Activated CD4-positive, alpha-beta T cell treated with anti-CD3 and anti-CD28 coated beads, Interleukin-10, Interleukin-2, amounts not matched to agents 100 ng/mL and 50 ng/mL, durations not matched to agents 16 hours and 8 hours (primary cell): ENCODE data around the gene DIP2A.
"Not testable (repeated sequence)": the region's sequence is repeated elsewhere in the genome, so short reads cannot be mapped to it uniquely, and the experiment has no call there.

Experiments used
- DNase-seq: peaks from one replicate; pipeline ENCODE4 v3.0.0-alpha.2; 2020

The DIP2A gene

DNA sequence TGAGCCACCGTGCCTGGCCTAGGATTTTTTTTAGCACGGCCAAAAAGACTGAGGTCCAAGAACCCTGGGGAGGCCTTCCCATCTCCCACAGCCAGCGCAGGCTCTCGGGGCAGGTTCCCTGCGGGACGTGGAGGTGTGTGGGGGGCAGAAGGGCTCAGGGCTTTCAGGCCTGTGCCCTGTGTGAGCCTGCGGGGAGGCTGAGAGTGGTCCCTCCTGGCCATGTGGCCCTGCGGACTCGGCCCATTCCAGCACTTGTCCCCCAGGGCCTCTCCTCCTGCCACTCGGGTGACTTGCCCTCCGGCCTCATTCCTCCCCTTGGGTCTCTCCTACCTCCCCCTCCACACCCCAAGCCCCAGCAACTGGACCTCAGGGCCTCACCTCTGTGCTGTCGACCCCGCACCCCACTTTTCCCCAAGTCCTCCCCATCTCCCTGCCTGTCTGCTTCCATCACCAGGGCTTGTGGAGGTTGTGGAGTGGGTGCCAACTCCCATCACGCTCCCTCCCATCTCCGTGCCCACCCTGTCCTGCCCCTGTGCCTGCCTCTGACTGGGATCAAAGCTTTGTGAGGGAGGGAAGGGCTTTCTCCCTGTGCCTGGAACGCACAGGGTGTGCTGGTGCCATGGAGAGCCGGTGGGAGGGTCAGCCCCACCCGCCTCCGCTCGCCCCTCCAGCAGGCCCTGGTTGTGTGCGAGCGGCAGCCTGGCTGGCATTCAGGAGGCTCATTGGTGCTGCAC lies 32.2 kb upstream of the DIP2A start:
- DNase-seq, result no peak

DNA sequence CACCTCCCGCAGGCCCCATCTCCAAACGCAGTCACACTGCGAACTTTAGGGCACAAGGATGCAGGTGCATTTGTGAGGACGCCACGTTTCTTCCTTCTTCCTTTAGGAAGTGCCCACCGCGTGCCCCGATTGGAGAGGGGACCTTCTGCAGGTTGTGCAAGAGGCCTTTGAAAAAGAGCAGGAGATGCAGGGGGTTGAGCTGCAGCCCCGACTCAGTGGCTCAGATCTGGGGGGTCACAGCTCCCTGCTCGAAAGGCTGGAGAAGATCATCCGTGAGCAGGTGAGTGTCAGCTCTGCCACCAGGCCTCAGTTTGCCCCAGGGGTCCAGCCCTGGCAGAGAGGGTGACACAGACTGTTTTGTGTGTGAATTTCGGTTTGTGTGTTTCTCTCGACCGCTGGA lies 31.2 kb upstream of the DIP2A start:
- DNase-seq, result no peak

DNA sequence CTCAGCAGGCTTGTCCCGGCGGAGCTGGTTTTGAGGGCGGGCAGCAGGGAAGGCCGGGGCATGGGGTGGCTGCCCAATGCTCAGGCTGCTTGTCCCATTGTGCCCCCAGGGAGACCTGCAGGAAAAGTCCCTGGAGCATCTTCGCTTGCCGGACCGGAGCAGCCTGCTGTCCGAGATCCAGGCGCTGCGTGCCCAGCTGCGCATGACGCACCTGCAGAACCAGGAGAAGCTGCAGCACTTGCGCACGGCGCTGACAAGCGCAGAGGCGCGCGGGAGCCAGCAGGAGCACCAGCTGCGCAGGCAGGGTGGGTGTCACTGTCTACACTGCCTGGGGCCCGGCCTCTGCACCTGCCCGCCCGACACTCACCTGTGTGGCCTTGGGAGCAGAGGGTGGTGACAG lies 30.4 kb upstream of the DIP2A start:
- DNase-seq, result no peak

DNA sequence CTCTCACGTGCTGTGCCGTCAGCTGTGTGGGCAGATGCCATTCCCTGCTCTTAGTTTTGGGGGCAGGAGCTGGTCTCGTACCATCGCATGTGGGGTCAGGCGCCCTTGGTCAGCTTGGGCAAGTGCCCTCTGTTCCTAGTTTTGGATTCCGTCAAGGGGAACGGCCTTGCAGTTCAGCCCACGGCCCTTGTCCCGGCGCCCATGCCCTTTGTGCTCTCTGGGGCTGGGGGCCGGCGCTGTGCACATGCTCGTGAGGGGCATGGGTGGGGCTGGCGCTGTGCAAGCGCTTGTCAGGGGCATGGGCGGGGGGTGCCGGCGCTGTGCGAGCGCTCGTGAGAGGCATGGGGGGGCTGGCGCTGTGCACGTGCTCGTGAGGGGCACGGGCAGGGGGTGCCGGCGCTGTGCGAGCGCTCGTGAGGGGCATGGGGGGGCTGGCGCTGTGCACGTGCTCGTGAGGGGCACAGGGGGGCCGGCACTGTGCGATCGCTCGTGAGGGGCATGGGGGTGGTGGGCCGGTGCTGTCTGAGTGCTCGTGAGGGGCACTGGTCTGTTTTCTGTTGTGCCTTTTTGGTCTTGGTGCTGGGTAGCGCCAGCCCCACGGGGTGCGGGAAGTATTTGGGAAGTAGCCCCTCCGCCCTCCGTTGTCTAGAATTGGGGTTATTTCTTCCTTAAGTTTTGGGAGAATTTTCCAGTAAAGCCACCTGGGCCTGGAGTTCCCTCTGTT lies 29.5 kb upstream of the DIP2A start:
- no peak for DNase-seq

DNA sequence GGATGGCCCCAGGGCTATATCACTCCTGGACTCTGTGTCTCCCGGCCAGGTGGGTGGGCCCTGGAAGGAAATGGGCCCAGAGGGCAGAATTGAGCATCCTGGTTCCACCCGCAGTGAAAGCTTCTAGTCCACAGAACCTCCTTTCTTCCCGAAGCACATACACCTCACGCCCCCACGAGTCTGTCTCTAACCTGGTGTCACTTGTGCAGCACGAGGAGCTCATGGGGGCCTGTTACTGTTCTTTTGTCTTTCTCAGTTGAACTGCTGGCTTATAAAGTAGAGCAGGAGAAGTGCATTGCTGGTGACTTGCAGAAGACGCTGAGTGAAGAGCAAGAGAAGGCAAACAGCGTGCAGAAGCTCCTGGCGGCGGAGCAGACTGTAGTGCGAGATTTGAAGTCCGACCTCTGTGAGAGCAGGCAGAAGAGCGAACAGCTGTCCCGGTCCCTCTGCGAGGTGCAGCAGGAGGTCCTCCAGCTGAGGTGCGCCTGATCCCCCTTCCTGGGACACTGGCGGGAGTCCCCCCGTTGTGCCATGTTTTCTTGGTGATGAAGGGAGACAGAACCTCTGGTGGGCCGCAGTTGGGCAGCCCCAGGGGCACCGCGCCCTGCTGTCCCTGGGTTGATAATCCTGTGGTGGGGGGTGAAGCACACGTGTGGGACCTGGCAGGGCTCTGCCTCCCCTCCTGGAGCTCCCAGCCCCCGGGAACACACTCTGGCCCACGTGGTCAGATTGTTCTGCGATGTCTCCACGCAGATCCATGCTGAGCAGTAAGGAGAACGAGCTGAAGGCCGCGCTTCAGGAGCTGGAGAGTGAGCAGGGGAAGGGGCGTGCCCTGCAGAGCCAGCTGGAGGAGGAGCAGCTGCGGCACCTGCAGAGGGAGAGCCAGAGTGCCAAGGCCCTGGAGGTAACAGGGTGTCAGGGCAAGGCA lies 28.7 kb upstream of the DIP2A start:
- DNase-seq, result no peak

DNA sequence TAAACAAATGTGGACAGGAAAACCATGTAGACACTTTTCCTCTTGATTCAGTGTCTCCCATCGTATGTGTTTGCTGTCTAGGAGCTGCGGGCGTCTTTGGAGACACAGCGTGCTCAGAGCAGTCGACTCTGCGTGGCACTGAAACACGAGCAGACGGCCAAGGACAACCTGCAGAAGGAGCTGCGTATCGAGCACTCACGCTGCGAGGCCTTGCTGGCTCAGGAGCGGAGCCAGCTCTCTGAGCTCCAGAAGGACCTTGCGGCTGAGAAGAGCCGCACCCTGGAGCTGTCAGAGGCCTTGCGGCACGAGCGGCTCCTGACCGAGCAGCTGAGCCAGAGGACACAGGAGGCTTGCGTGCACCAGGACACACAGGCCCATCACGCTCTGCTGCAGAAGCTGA lies 27.2 kb upstream of the DIP2A start:
- no peak for DNase-seq

DNA sequence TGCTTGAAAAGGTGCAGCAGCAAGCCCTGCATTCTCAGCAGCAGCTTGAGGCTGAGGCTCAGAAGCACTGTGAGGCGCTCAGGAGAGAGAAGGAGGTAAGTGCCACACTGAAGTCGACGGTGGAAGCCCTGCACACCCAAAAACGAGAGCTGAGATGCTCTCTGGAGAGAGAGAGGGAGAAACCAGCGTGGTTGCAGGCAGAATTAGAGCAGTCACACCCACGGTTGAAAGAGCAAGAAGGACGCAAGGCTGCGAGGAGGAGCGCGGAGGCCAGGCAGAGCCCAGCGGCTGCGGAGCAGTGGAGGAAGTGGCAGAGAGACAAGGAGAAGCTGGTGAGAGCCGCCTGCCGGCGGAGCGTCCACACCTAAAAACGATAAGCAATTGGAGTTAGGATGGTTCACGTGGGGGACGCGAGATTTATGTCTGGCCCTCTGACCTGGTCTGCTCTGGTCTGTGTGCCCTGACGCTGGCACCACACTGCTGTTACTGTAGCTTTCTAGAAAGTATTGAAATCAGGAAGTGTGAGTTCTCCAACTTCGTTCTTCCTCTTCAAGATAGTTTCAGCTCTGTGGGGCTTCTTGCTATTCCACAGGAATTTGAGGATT lies 26.7 kb upstream of the DIP2A start:
- no peak for DNase-seq

DNA sequence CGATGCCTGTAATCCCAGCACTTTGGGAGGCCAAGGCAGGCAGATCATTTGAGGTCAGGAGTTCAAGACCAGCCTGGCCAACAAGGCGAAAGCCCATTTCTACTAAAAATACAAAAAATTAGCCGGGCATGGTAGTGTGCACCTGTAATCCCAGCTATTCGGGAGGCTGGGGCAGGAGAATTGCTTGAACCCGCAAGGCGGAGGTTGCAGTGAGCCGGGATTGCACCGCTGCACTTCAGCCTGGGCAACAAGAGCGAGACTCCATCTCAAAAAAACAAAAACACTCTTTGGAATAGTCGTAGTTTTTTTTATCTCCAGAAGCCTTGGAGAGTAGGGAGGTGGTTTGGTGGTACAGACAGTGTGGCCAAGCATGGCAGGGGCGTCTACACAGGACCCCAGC lies 25.6 kb upstream of the DIP2A start:
- DNase-seq, result not testable (repeated sequence)

DNA sequence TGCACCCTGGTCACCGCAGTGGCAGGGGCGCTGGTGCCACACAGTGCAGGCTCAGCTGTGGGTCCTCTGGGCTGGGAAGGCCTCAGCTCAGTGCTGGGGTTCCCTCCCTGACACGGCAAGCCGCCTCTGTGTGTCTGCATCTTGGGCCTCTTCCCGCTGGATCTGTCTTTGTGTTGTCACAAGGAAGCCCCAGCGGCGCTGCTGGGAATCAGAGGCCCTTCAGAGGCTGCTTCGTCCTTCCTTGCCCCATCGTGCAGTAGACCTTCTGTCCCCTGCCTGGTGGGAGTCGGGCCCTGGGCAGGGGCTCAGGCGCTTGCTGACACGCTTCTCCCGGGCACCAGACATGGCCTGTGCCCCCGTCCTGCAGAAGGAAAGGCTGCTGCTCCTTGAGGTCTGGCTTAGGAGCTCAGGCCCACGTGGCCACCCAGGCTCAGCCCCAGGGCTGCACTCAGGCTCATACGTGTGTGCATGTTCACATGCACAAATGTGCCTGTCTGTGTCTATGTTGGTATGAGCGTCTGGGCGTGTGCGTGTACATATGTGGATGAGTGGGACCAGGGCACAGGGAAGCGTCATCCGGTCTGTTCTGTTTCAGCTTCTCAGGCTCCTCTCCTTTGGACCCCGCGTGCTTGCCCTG lies 24.3 kb upstream of the DIP2A start:
- DNase-seq, result no peak

DNA sequence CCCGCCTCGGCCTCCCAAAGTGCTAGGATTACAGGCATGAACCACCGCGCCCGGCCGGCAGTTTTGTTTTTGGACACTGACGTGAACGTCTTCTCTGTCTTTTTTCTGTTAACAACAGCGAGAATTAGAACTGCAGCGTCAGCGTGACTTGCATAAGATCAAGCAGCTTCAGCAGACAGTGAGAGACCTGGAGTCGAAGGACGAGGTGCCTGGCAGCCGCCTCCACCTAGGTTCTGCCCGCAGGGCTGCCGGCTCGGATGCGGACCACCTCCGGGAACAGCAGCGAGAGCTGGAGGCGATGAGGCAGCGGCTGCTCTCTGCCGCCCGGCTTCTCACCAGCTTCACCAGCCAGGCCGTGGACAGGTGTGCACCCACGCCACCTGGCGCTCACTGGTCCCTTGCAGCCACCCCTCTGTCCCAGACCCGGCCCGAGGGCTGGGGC lies 22.9 kb upstream of the DIP2A start:
- DNase-seq, result no peak

DNA sequence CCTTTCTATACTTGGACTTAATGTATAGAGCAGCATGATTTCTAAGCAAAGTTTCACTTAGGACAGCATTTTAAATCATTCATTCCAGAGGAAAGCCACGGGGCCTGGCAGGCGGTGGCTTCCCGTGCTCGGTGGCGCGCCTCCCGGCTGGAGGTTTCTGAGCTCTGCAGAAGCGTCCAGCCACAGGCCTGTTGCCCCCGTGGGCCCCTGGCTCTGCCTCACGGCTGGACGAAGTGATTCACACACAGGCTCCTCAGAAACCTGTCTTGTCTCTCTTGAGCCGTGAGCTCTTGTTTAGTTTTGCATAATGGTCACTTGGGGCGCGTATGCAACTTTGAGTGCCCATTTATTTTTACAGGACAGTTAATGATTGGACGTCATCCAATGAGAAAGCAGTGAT lies 22.1 kb upstream of the DIP2A start:
- DNase-seq, result no peak

DNA sequence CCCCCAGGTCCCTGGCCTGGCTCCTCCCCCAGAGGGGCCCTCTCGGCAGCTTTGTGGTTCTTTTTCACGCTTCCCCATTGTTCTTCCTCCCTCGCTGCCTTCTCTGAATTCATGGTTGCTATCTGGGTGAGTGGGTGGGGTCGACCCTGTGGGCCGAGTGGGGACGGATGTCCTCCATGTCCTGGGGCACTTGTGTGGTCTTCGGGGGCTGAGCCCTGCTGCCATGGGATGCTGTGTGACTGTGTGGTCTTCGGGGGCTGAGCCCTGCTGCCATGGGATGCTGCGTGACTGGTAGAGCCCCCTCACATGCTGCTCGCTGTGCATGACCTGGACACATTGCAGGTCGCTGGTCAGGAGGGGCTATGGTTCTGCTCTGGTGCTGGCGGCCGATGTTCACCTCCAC lies 21.6 kb upstream of the DIP2A start:
- no peak for DNase-seq

DNA sequence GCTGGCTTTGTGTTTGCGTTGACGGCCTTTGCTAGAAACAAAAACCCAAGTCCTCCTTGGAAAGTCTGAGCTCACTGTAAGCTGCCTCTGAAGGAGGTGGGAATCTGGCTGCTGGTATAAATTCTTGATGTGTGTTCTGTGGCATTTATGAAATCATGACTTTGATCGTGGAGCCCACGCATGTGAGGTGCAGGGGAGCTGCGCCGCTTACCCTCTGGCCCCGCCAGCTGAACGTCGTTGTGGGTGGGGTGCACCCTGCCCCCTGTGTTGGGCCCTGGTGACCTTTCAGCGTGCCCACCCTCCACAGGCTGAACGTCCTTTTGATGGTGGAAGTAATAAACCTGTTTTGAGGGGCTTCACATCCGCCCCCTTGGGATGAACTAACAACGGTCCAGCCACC lies 21.2 kb upstream of the DIP2A start:
- no peak for DNase-seq

DNA sequence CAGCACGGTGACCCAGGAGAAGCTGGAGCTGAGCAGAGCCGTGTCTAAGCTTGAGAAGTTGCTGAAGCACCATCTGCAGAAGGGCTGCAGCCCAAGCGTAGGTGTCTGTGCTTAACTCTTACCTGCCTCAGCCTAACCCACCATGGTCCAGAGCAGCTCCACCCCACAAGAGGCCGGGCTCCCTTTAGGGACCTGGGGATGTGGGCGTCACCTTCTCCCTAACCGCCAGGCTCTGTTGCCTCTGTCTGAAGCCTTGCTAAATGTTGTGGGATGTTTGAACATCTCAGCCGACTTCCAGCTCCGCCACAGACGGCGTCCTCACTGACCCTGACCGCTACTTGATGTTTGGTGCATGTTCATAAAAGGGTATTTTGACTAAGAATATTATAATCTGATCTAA lies 20.4 kb upstream of the DIP2A start:
- no peak for DNase-seq

DNA sequence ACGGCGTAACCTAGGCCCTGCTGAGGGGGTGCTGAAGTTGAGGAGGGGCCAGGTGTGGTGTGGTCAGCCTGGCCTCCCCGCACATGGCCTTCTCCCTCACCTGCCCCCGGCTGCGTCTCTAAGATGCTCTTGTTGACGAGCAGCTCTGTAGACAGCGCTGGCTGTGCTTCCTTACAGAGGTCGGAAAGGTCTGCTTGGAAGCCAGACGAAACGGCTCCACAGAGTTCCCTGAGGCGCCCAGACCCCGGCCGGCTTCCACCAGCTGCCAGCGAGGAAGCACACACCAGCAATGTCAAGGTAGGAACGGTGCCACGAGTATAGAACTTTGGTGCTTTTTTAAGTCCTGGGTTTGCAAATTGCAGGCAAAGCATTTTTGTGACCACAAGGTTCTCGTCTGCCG lies 18.8 kb upstream of the DIP2A start:
- DNase-seq, result no peak

DNA sequence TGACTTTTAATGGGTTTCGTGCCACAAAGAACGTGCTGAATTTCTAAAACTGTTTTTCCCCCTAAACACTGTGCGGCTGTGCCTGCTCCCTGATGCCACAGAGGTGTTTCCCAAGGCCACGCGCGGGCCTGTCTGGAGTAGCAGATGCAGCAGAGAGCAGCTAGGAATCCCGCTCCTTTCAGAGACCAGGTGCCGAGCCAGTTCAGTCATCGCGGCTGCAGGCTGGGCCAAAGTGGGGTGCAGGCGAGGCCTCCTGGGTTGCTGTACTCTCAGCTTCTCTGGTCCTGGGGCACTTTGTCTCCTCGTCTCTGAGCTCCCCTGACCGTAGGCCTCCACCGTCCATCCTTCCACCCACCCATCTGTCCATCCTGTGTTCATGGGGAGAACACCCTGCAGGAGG lies 17.4 kb upstream of the DIP2A start:
- no peak for DNase-seq

DNA sequence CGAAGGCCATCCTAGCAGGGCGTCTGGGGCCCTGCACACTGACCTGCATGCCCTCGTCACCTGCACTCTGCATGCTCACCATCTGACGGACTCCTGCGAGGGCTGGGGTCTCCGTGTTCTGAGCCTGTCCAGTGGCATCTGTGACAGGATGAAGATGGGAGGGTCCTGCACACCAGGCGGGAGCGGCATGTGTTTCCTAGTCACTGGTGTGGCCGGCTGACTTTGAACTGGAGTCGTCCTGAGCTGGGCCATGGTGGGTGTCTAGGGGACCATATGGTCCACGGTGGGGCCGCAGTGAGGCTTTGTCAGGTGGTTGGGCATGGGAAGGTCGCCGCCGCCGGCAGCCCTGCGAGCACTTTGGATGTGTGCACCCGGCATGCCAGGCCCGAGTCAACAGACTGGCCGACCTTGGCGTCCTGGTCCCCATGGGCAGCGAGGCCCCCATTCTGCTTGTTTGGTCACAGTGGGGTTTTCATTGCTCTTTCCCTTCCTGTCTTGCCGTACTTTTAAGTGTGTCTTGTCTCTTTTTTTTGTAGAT lies 16.7 kb upstream of the DIP2A start:
- no peak for DNase-seq

DNA sequence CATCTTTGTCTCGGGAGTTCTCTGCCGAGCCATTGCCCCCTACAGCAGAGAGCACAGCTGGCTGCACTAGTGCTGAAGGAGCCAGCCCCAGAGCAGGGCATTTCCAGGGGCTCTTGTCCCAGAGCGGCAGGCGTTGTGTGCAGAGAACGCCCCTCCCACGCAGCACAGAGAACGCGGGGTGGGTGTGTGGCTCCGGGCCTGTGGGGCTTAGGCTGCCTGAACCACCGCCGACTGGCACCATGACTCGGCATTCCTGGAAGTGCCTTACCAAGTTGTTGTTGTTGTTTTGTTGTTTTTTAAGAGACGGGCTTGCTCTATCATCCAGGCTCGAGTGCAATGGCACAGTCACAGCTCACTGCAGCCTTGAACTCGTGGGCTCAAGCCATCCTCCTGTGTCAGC lies 15.8 kb upstream of the DIP2A start:
- no peak for DNase-seq

DNA sequence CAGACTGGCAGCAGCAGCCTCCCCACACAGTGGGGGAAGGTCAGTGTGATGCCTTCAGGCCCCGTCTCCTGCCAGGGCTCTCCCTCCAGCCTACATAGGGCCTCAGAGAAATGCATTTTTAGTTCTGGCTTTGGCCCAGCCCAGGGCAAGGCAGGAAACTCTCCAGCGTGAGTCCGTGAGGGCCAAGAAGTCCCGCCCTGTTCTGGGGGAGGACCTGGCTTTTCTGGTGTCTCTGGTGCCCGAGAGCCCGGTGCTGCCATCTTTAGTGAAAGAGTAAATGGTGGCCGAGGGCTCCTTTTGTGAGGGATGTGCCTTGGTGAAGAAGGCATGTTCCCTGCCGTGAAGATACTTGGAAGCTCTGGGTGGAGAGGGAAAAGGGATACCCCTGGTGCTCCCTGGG lies 14.8 kb upstream of the DIP2A start:
- no peak for DNase-seq

DNA sequence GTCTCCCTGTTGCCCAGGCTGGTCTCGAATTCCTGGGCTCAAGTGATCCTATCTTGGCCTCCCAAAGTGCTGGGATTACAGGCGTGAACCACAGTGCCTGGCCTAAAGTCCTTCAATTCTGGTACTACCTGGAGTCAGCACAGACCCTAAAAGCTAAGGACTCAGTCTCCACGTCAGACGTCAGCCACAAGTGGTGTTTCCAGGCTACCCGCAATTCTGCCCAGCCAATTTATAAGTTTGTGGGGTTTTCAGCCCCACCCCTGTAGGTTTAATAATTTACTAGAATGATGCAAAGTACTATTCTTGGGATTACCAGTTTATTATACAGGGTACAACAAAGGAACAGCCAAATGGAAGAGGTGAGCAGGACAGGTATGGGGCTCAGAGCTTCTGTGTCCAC lies 10.6 kb upstream of the DIP2A start:
- no peak for DNase-seq

DNA sequence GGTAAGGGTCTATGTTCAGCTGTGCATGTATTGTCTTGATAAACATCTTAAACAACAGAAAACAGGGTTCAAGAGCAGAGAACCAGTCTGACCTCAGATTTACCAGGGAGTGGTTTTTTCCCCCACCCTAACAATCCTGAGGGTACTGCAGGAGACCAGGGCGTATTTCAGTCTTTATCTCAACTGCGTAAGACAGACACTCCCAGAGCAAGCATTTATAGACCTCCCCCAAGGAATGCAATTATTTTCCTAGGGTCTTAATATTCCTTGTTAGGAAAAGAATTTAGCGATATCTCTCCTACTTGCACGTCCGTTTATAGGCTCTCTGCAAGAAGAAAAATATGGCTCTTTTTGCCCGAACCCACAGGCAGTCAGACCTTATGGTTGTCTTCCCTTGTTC lies 9.8 kb upstream of the DIP2A start:
- DNase-seq, result not testable (repeated sequence)

DNA sequence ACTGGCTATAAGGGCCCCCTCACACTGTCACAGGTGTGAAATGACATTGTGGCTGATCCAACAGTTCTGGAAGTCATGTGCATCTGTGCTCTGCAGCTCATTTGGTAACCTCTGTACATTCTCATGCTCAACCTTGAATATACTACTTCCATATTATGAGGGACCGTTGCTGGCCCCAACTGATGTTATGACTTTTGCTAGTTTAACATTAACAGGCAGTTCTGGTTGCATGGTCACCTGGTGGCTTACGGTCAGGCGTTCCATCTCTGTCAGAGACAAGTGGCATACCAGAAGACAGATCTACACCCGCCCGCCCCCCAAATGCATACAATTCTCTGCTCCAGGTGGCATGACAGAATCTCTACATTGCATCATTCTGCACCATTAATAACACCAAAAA lies 6.0 kb upstream of the DIP2A start:
- no peak for DNase-seq
